HepG2 (cell line): ENCODE data around the gene TOPBP1. TPM values are rescaled to one million over a fixed set of nuclear protein-coding genes. Genes with fewer than 3 reads are reported as not detected.

Experiments
- ATF4 ChIP-seq, 2 experiments: fragments of 450-650 bp in 1 of 2; sonication (generic) in 1 of 2; formaldehyde crosslinking; IDR thresholded peaks; 2 replicates each; pipeline versions ENCODE4 v1.5.0 to v1.8.0; 2020 to 2022; ENCODE audit warnings: mild to moderate bottlenecking in 1 of 2, missing genetic modification reagents in 1 of 2
- BCL3 ChIP-seq: sonication (generic); formaldehyde crosslinking; IDR thresholded peaks from 2 replicates; pipeline ENCODE4 v1.5.1; 2020; ENCODE audit warnings: mild to moderate bottlenecking, missing genetic modification reagents, moderate library complexity
- E2F5 ChIP-seq: sonication (generic); formaldehyde crosslinking; conservative IDR thresholded peaks from 2 replicates; pipeline ENCODE4 v1.4.0; 2020; ENCODE audit warnings: missing genetic modification reagents
- ISX ChIP-seq: sonication (generic); formaldehyde crosslinking; conservative IDR thresholded peaks from 2 replicates; pipeline ENCODE4 v1.5.0; 2020; ENCODE audit warnings: missing genetic modification reagents
- NCOR1 ChIP-seq: fragments of 200-600 bp; sonication (generic); IDR thresholded peaks from 2 replicates; pipeline ENCODE4 v1.7.0; 2017; ENCODE audit warnings: antibody characterized with exemption, low read length, borderline replicate concordance
- PITX1 ChIP-seq: sonication (generic); formaldehyde crosslinking; IDR thresholded peaks from 2 replicates; pipeline ENCODE4 v1.5.1; 2020; ENCODE audit warnings: mild to moderate bottlenecking, missing genetic modification reagents
- SKIL ChIP-seq: sonication (generic); formaldehyde crosslinking; IDR thresholded peaks from 2 replicates; pipeline ENCODE4 v1.8.0; 2022; ENCODE audit warnings: missing genetic modification reagents, mild to moderate bottlenecking, moderate library complexity, borderline replicate concordance
- SPEN ChIP-seq: sonication (generic); formaldehyde crosslinking; IDR thresholded peaks from 2 replicates; pipeline ENCODE4 v1.5.1; 2020; ENCODE audit warnings: low read depth, mild to moderate bottlenecking, missing genetic modification reagents
- TCF7L2 ChIP-seq: IDR thresholded peaks from 2 replicates; pipeline ENCODE4 v1.6.1; 2011; ENCODE audit warnings: mild to moderate bottlenecking, low read depth, low read length, moderate library complexity
- TFAP4 ChIP-seq: sonication (generic); IDR thresholded peaks from 2 replicates; pipeline ENCODE4 v1.6.1; 2016; ENCODE audit warnings: low read depth, borderline replicate concordance
- ZMYM2 ChIP-seq: sonication (generic); formaldehyde crosslinking; IDR thresholded peaks from 2 replicates; pipeline ENCODE4 v1.8.0; 2022; ENCODE audit warnings: mild to moderate bottlenecking, missing genetic modification reagents
- ZNF263 ChIP-seq: sonication (generic); formaldehyde crosslinking; IDR thresholded peaks from 2 replicates; pipeline ENCODE4 v1.4.0; 2020; ENCODE audit warnings: missing genetic modification reagents
- ZNF597 ChIP-seq: sonication (generic); formaldehyde crosslinking; IDR thresholded peaks from 2 replicates; pipeline ENCODE4 v1.5.0; 2020; ENCODE audit warnings: missing genetic modification reagents
- ZNF800 ChIP-seq: sonication (generic); formaldehyde crosslinking; IDR thresholded peaks from 2 replicates; pipeline ENCODE4 v1.4.0; 2020; ENCODE audit warnings: missing genetic modification reagents
- ZSCAN29 ChIP-seq: sonication (generic); formaldehyde crosslinking; conservative IDR thresholded peaks from 2 replicates; pipeline ENCODE4 v1.4.0; 2020; ENCODE audit warnings: mild to moderate bottlenecking, missing genetic modification reagents
- ZXDC ChIP-seq: sonication (generic); formaldehyde crosslinking; IDR thresholded peaks from 2 replicates; pipeline ENCODE4 v1.5.0; 2020; ENCODE audit warnings: mild to moderate bottlenecking, missing genetic modification reagents
- polyA plus RNA-seq, 8 experiments: library from polyadenylated mRNA; depleted of rRNA in 3 of 8; stranded (reverse) in 7 of 8; unstranded in 1 of 8; fragments of >200 nt; fragmentation: Illumina TruSeq in 4 of 8; extraction: Trizol in 4 of 8; gene quantifications; 2 replicates each; pipeline versions ENCODE4 v1.2.1 to v1.2.3, GENCODE V29; 2011 to 2016; ENCODE audit warnings: low read depth in 4 of 8, missing spikeins in 1 of 8, mixed read lengths in 1 of 8; ENCODE audit not compliant: insufficient read depth in 1 of 8
- total RNA-seq, 5 experiments: library from RNA; depleted of rRNA; stranded (reverse); fragments of >200 nt; fragmentation: Illumina TruSeq; extraction: Trizol; gene quantifications; 2 replicates each; pipeline ENCODE4 v1.2.3, GENCODE V29; 2016; ENCODE audit warnings: low read depth in 1 of 5

Gene TOPBP1
- total and polyA plus RNA-seq, 2 of the 13 experiments (the other 11 are each of a cell fraction or from before 2014, with no cell fraction given): 24.3 to 42.9 TPM

- no peak for TF ChIP-seq ZXDC
- TF ChIP-seq NCOR1: peak; percentile 61; the same call in 1 of the 2 replicates
- 0 out of 2 replicates have a peak, but pooled peaks have one; percentile 47 for TF ChIP-seq ZNF800
- no peak for TF ChIP-seq TCF7L2
- TF ChIP-seq PITX1: peak; percentile 69; the same call in 1 of the 2 replicates
- 0 out of 2 replicates have a peak, but pooled peaks have one; percentile 24 for TF ChIP-seq ZNF263 (CRISPR knock-in tag)
- TF ChIP-seq ATF4 (CRISPR knock-in tag; IDR thresholded peaks at IDR 0.05): peak in 1 of 2 experiments; percentile 61; a peak in 1 of 4 replicates
- TF ChIP-seq ZMYM2 (CRISPR knock-in tag): peak; percentile 70; the same call in 1 of the 2 replicates
- TF ChIP-seq TFAP4: no peak
- no peak for TF ChIP-seq ZNF597 (CRISPR knock-in tag)
- peak; percentile 28; the same call in 1 of the 2 replicates for TF ChIP-seq SPEN (CRISPR knock-in tag)
- TF ChIP-seq BCL3 (CRISPR knock-in tag): no peak
- no peak for TF ChIP-seq E2F5 (CRISPR knock-in tag)
- TF ChIP-seq ZSCAN29 (CRISPR knock-in tag): 0 out of 2 replicates have a peak, but pooled peaks have one; percentile 39
- no peak for TF ChIP-seq ISX (CRISPR knock-in tag)
- TF ChIP-seq SKIL: peak; percentile 80
Measured at GRCh38 chr3:133703915-133704314, 42.2 kb upstream of the TOPBP1 start (continued).
